Measurements from ENCODE around the gene PAWR. TPM values are rescaled to one million over a fixed set of nuclear protein-coding genes. Genes with fewer than 3 reads are reported as not detected.

The PAWR gene
- total and polyA plus RNA-seq, 9 of the 15 experiments (the other 6 are each of a cell fraction or from before 2014, with no cell fraction given) = 0.82 TPM; not detected in 8

GRCh38 chr12:79652521-79652920 is 38.2 kb downstream of the PAWR start:
- Histone ChIP-seq H4K20me1 (replicated peaks; ENCODE audit: control insufficient read depth, insufficient read depth, low read length) (no peaks in the 10 kb centered on the region), H3K27me3 (ENCODE audit: control insufficient read depth in 2 of 2, insufficient read depth in 2 of 2, low read length in 2 of 2) (no peaks in the 10 kb centered on the region), H2AFZ (ENCODE audit: low read depth, low read length) (no peak overlapping the region), H3K36me3 (ENCODE audit: control insufficient read depth, insufficient read depth, low read length) (no peaks in the 10 kb centered on the region), H3K79me2 (ENCODE audit: control insufficient read depth, insufficient read depth, low read length) (no peaks in the 10 kb centered on the region), H3K27ac (ENCODE audit: extremely low read depth, low read depth, low read length) (no peak overlapping the region), H3K4me1 (replicated peaks in 1 of 2; ENCODE audit: control insufficient read depth in 2 of 2, insufficient read depth in 2 of 2, low read length in 2 of 2) (no peaks in the 10 kb centered on the region), H3K9me1 (ENCODE audit: control insufficient read depth, insufficient read depth, low read length) (no peaks in the 10 kb centered on the region), H3K4me3 (no peak overlapping the region), H3K9ac (ENCODE audit: insufficient read depth in 1 of 2, low read depth in 2 of 2, low read length in 2 of 2) (no peak overlapping the region), H3K9me3 (replicated peaks; ENCODE audit: control insufficient read depth, insufficient read depth, low read depth, low read length) (no peaks in the 10 kb centered on the region), H3K4me2 (ENCODE audit: insufficient read depth, low read length) (no peak overlapping the region)
- FAIRE-seq = no peak
- BruUV-seq (replicated peaks) = no TSS peak
- 0% methylated on average over 1 of the region's 1 CpG for WGBS (ENCODE audit: insufficient coverage, low coverage, missing lambda C conversion rate)
- in situ Hi-C loops (cut with MboI) (no loop called here), intact Hi-C loops (cut with micrococcal nuclease) (no loop called here)
- ATAC-seq = no peak
- ChIA-PET POLR2A (no interaction called here), CTCF (ENCODE audit: low intra/inter-chr PET ratio) (no interaction called here)
- DNase-seq (ENCODE audit: extremely low read depth in 1 of 4, low spot score in 3 of 4) = no peak
- TF ChIP-seq ZNF592 (IDR thresholded peaks at IDR 0.05) (no peak), STAT5A (IDR thresholded peaks at IDR 0.05; ENCODE audit: borderline replicate concordance, low read length) (no peak), PTBP1 (IDR thresholded peaks at IDR 0.05; ENCODE audit: low read depth, low read length) (no peak), SAFB2 (IDR thresholded peaks at IDR 0.05; ENCODE audit: borderline replicate concordance, low read depth, low read length, severe bottlenecking) (no peak), SMAD1 (IDR thresholded peaks at IDR 0.05; ENCODE audit: low read depth, low read length, partially characterized antibody) (no peak), SIRT6 (IDR thresholded peaks at IDR 0.05; ENCODE audit: low read depth, low read length) (no peak), E2F1 (CRISPR knock-in tag; IDR thresholded peaks at IDR 0.05) (no peak), PRDM10 (IDR thresholded peaks at IDR 0.05; ENCODE audit: partially characterized antibody) (no peak), ATF2 (CRISPR knock-in tag; IDR thresholded peaks at IDR 0.05) (no peak), CBX1 (IDR thresholded peaks at IDR 0.05; ENCODE audit: low read depth) (no peak), MECOM (CRISPR knock-in tag; IDR thresholded peaks at IDR 0.05) (no peak), CBX2 (IDR thresholded peaks at IDR 0.05; ENCODE audit: insufficient read depth, low read length, poor library complexity, severe bottlenecking) (no peak)

Data from K562 (cell line).